Adipocyte (in vitro differentiated cells): ENCODE results near the gene PSMG4.

Experiments used
- DNase-seq: peaks from one replicate; pipeline ENCODE4 v3.0.0-alpha.2; 2015; ENCODE audit warnings: low read depth
- H3K27me3 ChIP-seq: replicated peaks from 2 replicates; pipeline ENCODE4 v1.7.0; 2013; ENCODE audit warnings: mild to moderate bottlenecking, low read length, moderate library complexity; ENCODE audit not compliant: control insufficient read depth, insufficient read depth
- H3K36me3 ChIP-seq: 2 replicates; pipeline ENCODE4 v1.7.0; 2013; ENCODE audit warnings: low read length, mild to moderate bottlenecking, moderate library complexity; ENCODE audit not compliant: control insufficient read depth, insufficient read depth, severe bottlenecking
- H3K4me1 ChIP-seq: 2 replicates; pipeline ENCODE4 v1.7.0; 2013; ENCODE audit warnings: mild to moderate bottlenecking, low read length, moderate library complexity; ENCODE audit not compliant: control insufficient read depth, insufficient read depth
- H3K4me3 ChIP-seq: 2 replicates; pipeline ENCODE4 v1.7.0; 2013; ENCODE audit warnings: mild to moderate bottlenecking, low read length, moderate library complexity
- H3K9ac ChIP-seq: 2 replicates; pipeline ENCODE4 v1.7.0; 2013; ENCODE audit warnings: mild to moderate bottlenecking, low read length, moderate library complexity
- H3K9me3 ChIP-seq: 2 replicates; pipeline ENCODE4 v1.7.0; 2013; ENCODE audit warnings: mild to moderate bottlenecking, low read length, moderate library complexity; ENCODE audit not compliant: control insufficient read depth

Gene PSMG4

GRCh38 chr6:3287308-3287707 is 28.6 kb downstream of the PSMG4 start:
- peaks cover 6% of the 10 kb centered on the region for H3K4me1 ChIP-seq
- H3K9me3 ChIP-seq: no peaks in the 10 kb centered on the region
- peaks cover 71% of the 10 kb centered on the region for H3K36me3 ChIP-seq
- H3K27me3 ChIP-seq: no peaks in the 10 kb centered on the region
- H3K4me3 ChIP-seq: no peak overlapping the region
- H3K9ac ChIP-seq: no peak overlapping the region
- no peak for DNase-seq

- H3K4me3 ChIP-seq: no peak overlapping the region
- no peak for DNase-seq
- H3K9me3 ChIP-seq: no peaks in the 10 kb centered on the region
- no peaks in the 10 kb centered on the region for H3K27me3 ChIP-seq
- no peak overlapping the region for H3K9ac ChIP-seq
- H3K36me3 ChIP-seq: peaks cover 69% of the 10 kb centered on the region
- no peaks in the 10 kb centered on the region for H3K4me1 ChIP-seq
Measured at GRCh38 chr6:3287976-3288707, 29.4 kb downstream of the PSMG4 start.

DNA sequence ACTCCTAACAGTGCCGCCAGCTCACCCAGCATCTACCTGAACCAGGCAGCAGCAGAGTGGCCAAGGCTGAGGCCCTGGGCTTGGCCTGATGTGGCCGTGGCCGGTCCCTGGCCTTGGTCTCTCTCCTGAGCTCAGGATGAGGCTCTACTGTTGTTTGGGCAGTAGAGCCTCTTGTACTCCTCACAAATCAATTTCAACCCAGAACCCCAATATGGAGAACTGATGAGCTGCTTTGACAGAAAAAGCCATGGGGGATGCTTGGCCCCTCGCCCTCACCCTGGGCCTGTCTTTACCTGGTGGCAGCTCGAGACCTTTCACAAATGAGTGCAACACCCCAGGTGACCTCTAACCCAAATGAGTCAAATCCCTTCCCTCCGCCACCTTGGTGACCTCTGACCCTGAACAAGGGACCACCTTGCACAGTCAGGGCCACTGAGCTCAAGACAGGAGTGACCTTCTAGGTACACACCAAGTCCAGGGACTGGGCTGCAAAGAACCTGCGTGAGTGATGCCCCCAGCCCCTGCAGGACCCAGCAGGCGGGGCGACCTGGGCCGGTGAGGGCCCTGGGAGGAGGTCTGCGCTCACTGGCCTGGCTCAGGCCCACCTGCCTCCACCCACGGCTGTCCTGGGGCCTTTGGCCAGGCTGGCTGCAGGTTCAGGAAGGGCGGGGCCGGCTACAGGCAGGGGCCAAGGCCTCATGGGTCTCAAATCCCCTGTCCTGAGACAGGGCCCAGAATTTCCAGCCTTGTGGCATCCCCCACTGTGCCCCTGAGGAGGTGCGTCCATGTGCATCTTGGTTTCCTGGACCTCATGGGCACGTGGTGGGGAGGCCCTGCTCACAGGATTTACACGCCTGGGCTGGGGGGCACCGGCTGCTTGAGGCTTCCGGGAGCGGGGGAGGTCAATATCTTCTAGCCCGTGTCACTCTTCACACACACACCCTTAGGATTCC is 30.2 kb downstream of the PSMG4 start:
- H3K27me3 ChIP-seq: no peaks in the 10 kb centered on the region
- no peak overlapping the region for H3K9ac ChIP-seq
- no peak overlapping the region for H3K4me3 ChIP-seq
- H3K9me3 ChIP-seq: no peaks in the 10 kb centered on the region
- no peaks in the 10 kb centered on the region for H3K4me1 ChIP-seq
- peaks cover 69% of the 10 kb centered on the region for H3K36me3 ChIP-seq
- no peak for DNase-seq

- Histone ChIP-seq H3K4me3 (no peak overlapping the region), H3K4me1 (no peaks in the 10 kb centered on the region), H3K27me3 (no peaks in the 10 kb centered on the region), H3K9ac (no peak overlapping the region), H3K9me3 (no peaks in the 10 kb centered on the region), H3K36me3 (peaks cover 62% of the 10 kb centered on the region)
- DNase-seq: no peak
Measured at GRCh38 chr6:3289664-3290055, 30.9 kb downstream of the PSMG4 start.

GRCh38 chr6:3290149-3290930 is 31.6 kb downstream of the PSMG4 start:
- Histone ChIP-seq H3K36me3 (peaks cover 61% of the 10 kb centered on the region), H3K4me1 (no peaks in the 10 kb centered on the region), H3K4me3 (no peak overlapping the region), H3K9me3 (no peaks in the 10 kb centered on the region), H3K9ac (no peak overlapping the region), H3K27me3 (no peaks in the 10 kb centered on the region)
- DNase-seq: no peak

DNA sequence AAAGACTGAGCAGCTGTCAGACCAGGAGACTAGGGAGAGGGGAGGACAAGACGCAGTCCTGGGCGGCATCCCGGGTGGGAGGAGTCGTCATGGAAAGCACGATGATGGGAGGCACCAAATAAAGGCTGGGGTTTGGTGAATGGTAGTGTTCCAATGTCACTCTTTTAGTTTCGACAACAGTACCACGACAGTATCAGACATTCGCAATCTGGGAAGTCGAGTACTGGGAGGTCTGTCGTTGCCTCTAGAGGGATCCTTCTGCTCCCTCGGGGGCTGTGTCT is 32.1 kb downstream of the PSMG4 start:
- no peak overlapping the region for H3K9ac ChIP-seq
- DNase-seq: no peak
- no peaks in the 10 kb centered on the region for H3K9me3 ChIP-seq
- H3K4me1 ChIP-seq: no peaks in the 10 kb centered on the region
- no peaks in the 10 kb centered on the region for H3K27me3 ChIP-seq
- no peak overlapping the region for H3K4me3 ChIP-seq
- peaks cover 57% of the 10 kb centered on the region for H3K36me3 ChIP-seq

DNA sequence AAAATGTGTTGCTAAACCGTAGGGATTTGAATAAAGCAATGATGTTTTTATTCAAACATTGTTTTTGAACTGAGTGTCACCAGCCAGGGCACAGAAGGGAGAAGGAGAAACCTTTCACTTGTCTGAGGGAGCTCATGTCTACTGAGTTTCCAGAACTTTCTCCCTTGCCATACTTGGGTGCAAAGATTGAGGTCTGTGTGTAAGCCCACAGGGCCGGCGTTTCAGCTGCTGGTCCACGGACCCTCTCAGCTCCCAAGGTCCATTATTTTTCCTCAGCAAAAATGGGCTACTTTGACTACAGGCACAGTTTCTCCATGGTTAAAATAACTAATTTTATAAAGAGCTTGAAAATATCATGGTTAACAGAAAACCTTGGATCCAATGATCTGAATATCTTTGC is 32.6 kb downstream of the PSMG4 start:
- Histone ChIP-seq H3K9ac (no peak overlapping the region), H3K36me3 (peaks cover 60% of the 10 kb centered on the region), H3K9me3 (no peaks in the 10 kb centered on the region), H3K4me3 (no peak overlapping the region), H3K4me1 (no peaks in the 10 kb centered on the region), H3K27me3 (no peaks in the 10 kb centered on the region)
- no peak for DNase-seq

- no peak overlapping the region for H3K9ac ChIP-seq
- no peaks in the 10 kb centered on the region for H3K27me3 ChIP-seq
- H3K36me3 ChIP-seq: peaks cover 63% of the 10 kb centered on the region
- no peaks in the 10 kb centered on the region for H3K9me3 ChIP-seq
- DNase-seq: no peak
- no peak overlapping the region for H3K4me3 ChIP-seq
- H3K4me1 ChIP-seq: no peaks in the 10 kb centered on the region
Measured at GRCh38 chr6:3291987-3292386, 33.2 kb downstream of the PSMG4 start.

DNA sequence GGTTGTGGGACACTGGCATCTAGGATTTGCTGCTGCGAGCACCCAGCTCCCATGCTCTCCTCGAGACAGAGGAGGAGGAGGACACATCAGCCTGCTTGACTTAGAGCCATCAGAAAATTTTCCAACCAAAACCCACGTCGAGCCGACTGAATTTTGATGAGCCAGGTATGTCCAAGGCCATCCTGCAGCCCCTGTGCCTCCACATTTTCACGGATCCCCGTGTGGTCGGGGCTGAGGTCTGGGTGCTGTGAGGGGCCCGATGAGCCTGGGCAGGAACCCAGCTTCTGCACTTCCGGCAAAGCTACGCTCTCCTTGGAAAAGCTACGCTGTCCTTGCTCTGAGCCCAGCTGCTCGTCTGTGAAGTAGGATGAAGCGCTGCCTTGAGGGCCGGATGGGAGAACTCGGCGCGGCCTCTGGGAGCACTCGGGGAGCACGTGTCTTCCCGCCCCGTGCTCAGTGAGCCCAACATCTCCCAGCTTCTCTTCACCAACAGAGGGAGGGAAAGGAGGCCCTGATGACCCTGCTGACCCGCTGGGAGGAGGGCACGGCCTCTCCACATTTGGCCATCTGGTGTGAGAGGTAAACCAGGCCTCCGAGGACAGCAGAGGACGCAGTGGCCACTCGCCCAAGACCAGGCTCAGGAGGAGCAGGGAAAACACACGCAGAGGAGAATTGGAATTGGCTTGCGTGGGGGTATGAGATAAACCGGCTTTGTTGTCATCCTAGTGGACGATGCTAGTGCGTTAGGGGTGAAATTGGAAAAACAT is 33.9 kb downstream of the PSMG4 start:
- no peak for DNase-seq
- Histone ChIP-seq H3K4me1 (no peaks in the 10 kb centered on the region), H3K9ac (no peak overlapping the region), H3K4me3 (no peak overlapping the region), H3K9me3 (no peaks in the 10 kb centered on the region), H3K27me3 (no peaks in the 10 kb centered on the region), H3K36me3 (peaks cover 68% of the 10 kb centered on the region)

DNA sequence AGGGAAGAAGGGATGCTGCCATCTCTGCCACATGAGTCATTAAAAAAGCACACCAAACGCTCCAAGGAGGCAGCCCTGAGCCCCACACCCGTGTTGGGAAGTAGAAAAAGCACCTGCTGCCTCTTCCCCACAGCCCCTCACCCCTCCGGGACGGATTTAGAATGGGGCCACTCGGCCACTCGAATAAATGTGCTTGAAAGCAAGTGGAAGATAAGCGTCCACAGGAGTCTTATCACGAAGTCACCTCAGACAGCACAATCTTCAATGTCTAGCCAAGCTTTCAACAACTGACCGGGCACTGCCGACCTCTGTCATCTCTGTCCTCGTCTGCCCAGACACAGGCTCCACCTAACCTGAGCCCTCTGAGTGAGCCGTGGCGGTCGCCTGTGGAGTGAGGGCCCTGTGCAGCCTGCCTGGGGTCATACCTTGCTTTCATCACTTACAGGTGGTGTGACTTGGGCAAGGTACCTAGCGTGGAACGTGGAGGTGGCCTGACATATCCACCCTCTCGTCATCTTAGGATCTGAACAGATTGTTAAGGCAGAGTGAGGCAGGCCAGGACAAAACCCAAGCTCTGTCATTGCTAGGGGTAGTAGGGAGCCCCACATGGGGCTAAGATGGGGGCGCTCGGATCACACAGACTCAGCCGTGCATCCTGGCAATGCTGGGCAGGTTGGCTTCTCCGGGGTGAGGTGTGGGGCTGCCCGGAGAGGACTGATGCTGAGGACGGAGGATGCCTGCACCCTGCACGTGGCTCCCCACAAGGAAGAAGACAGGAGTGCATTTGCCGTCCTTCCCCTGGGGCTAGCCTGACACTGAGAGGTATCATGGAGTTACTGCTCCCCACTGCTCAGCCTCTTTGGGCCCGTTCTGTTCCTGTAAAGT is 34.8 kb downstream of the PSMG4 start:
- Histone ChIP-seq H3K4me1 (no peaks in the 10 kb centered on the region), H3K36me3 (peaks cover 65% of the 10 kb centered on the region), H3K27me3 (no peaks in the 10 kb centered on the region), H3K9me3 (no peaks in the 10 kb centered on the region), H3K4me3 (no peak overlapping the region), H3K9ac (no peak overlapping the region)
- no peak for DNase-seq
